GM12865 (cell line): Measurements from ENCODE around the gene MARK1.

Source experiments
- DNase-seq: peaks from one replicate; pipeline ENCODE4 v3.0.0; 2010; ENCODE audit warnings: low read depth
- H3K4me3 ChIP-seq: 2 replicates; pipeline ENCODE4 v1.5.1; 2011; ENCODE audit warnings: mild to moderate bottlenecking, low read depth, low read length, control low read depth
- TF ChIP-seq, protein P1 (sequence below): IDR thresholded peaks from 2 replicates; pipeline ENCODE4 v1.5.1; 2011; ENCODE audit warnings: low read length, control low read depth, low read depth, inconsistent platforms; ENCODE audit not compliant: insufficient read depth; ENCODE audit errors: missing control alignments

MARK1 gene

DNA sequence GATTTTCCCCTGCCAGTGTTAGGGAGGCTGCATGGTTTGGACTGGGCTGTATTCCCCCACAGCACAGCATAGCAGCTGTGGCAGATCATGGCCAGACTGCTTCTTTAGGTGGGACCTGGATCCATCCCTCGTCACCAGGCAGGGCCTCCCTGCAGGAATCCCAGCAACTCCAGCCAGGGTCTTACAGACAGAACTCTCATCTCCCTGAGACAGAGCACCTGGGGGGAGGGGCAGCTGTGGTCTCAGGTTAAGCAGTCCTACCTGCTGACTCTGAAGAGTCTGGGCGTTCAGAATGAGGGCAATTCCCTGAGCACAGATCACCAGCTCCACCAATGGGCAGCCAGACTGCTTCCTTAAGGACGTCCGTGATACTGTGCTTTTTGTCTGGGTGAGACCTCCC lies 114.3 kb downstream of the MARK1 start:
- H3K4me3 ChIP-seq = no peak overlapping the region
- TF ChIP-seq, protein P1, sequence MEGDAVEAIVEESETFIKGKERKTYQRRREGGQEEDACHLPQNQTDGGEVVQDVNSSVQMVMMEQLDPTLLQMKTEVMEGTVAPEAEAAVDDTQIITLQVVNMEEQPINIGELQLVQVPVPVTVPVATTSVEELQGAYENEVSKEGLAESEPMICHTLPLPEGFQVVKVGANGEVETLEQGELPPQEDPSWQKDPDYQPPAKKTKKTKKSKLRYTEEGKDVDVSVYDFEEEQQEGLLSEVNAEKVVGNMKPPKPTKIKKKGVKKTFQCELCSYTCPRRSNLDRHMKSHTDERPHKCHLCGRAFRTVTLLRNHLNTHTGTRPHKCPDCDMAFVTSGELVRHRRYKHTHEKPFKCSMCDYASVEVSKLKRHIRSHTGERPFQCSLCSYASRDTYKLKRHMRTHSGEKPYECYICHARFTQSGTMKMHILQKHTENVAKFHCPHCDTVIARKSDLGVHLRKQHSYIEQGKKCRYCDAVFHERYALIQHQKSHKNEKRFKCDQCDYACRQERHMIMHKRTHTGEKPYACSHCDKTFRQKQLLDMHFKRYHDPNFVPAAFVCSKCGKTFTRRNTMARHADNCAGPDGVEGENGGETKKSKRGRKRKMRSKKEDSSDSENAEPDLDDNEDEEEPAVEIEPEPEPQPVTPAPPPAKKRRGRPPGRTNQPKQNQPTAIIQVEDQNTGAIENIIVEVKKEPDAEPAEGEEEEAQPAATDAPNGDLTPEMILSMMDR = no peak
- no peak for DNase-seq

- TF ChIP-seq, protein P1 = no peak
- no peak for DNase-seq
- H3K4me3 ChIP-seq = no peak overlapping the region
These were observed 125.1 kb downstream of the MARK1 start for GRCh38 chr1:220652995-220653394.

DNA sequence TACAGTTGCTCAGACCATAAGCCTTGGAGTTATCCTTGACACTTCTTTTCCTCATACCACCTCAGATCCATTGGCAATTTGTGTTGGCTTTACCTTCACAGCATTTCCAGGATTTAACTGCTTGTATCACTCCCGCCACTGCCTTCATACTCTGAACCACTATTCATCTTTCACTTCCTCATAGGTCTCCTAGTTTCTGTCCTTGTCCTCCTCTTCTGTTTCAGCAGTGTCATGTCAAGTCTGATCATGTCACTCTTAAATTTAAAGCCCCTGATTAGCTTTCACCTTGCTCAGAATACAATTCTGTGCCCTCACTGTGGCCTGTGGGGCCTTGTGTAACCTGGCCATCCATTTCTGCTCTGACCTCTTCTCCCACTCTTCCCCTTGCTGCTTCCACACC lies 127.6 kb downstream of the MARK1 start:
- peak; percentile 44 for DNase-seq
- TF ChIP-seq, protein P1 = no peak
- no peak overlapping the region for H3K4me3 ChIP-seq

DNA sequence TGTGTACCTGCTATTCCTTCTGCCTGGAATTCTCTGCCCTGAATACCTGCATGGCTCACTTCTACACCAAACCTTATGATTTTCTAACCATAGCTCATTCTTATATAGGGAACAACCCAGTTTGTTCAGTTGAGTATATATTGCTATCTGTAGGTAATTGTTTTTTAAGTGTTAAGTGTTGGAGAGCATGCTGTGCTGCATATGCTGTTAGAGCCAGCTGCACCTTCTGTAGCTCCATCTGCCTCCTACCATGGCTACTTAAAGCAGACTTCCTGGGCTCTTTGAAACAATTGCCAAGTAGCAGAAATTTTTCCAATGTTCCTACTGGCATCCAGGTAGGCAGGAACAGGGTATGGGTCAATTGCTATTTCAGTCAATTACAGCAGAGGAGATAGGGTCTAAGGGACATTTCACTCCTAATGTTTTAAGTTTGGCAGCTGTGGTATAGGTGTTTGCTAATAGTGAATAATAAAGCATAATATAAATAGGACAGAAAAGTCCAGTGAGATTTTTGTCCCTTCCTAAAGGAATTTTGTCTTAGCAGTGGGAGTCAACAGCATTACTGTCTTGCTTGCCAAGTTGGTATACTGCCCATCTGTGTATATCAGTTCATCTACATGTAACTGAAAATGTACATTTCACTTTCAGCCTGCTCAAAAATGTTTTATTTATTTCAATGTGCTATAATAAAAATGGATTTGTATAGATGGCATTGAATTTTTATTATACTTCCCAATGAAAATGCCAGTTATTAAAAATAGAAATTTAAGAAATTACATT lies 128.2 kb downstream of the MARK1 start:
- no peak overlapping the region for H3K4me3 ChIP-seq
- TF ChIP-seq, protein P1 = no peak
- DNase-seq = no peak

DNA sequence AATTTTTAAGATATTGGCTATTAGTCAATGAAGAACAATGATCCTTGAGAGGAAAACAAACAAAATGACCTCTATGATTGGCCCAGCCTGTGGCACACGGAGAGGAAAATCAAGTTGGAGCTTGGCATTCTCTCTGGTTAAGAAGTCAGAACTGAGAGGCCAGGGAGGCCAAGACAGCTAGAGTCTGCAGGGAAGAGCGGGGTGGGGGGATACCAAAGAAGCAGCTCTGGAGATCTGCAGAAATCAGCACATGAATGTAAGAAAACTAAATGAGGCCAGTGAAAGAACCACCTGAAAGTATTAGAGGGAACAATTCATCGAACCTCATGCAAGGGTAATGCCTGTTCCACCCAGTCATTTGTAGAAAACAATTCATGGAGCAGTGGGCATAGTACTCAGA lies 138.4 kb downstream of the MARK1 start:
- DNase-seq = no peak
- H3K4me3 ChIP-seq = no peak overlapping the region
- TF ChIP-seq, protein P1 = no peak

GRCh38 chr1:220669005-220669404 lies 141.1 kb downstream of the MARK1 start:
- DNase-seq = no peak
- no peak overlapping the region for H3K4me3 ChIP-seq
- TF ChIP-seq, protein P1 = no peak

DNA sequence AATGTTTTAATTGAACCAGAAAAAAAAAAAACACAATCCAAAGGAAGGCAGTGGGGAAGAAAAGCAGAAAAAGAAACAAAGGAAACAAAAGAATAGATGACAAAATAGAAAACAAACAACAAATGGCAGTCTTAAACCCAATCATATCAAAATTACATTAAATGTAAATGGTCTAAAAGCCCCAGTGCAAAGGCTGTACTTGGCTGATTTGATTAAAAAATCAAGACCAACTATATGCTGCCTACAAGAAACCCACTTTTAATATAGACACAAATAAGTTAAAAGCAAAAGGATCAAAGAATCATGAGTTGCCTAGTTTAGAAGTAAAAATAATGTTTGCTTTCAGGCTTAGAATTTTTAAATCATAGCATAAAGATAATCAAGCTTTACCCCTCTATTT lies 142.4 kb downstream of the MARK1 start:
- TF ChIP-seq, protein P1 = no peak

More for the DNA sequence above, 142.4 kb downstream of the MARK1 start:
- H3K4me3 ChIP-seq = no peak overlapping the region
- DNase-seq = no peak
